Esophagus (tissue), 2 donors: Measurements from ENCODE around the gene DCUN1D3. TPM values are rescaled to one million over a fixed set of nuclear protein-coding genes. Genes with fewer than 3 reads are reported as not detected.

Source experiments
- H3K27ac ChIP-seq, 2 donors: one replicate each; pipeline ENCODE4 v1.5.1; 2013; ENCODE audit warnings: low read depth in 2 of 2, mild to moderate bottlenecking in 2 of 2, inconsistent platforms in 1 of 2, low read length in 1 of 2, moderate library complexity in 1 of 2
- H3K27me3 ChIP-seq, 2 donors: one replicate each; pipeline ENCODE4 v1.6.1; 2013; ENCODE audit warnings: low read length in 2 of 2, control low read depth in 1 of 2, mild to moderate bottlenecking in 1 of 2; ENCODE audit not compliant: insufficient read depth in 2 of 2, control insufficient read depth in 1 of 2
- H3K36me3 ChIP-seq, 2 donors: one replicate each; pipeline ENCODE4 v1.6.1; 2013; ENCODE audit warnings: low read length in 1 of 2; ENCODE audit not compliant: control insufficient read depth in 2 of 2, insufficient read depth in 2 of 2
- H3K4me1 ChIP-seq, 2 donors: one replicate each; pipeline ENCODE4 v1.6.1; 2013; ENCODE audit warnings: low read length in 1 of 2; ENCODE audit not compliant: control insufficient read depth in 2 of 2, insufficient read depth in 2 of 2
- H3K4me3 ChIP-seq, 2 donors: one replicate each; pipeline ENCODE4 v1.5.1; 2013; ENCODE audit warnings: low read length in 2 of 2, mild to moderate bottlenecking in 2 of 2, low read depth in 1 of 2, moderate library complexity in 1 of 2
- H3K9me3 ChIP-seq, 2 donors: one replicate each; pipeline ENCODE4 v1.6.1; 2013; ENCODE audit warnings: mild to moderate bottlenecking in 2 of 2, low read depth in 1 of 2, low read length in 1 of 2, moderate library complexity in 1 of 2; ENCODE audit not compliant: control insufficient read depth in 2 of 2, insufficient read depth in 1 of 2
- WGBS, 2 donors: extraction: QIAGEN DNeasy Blood & Tissue Kit; methylation state at CpG; one replicate each; pipeline ENCODE4 v1.1.7; 2013; 5-methylcytosine and 5-hydroxymethylcytosine counted together
- polyA plus RNA-seq, 2 donors: library from polyadenylated mRNA; stranded (reverse); fragments of 200-250 nt; gene quantifications; one replicate each; pipeline ENCODE4 v1.2.3, GENCODE V29; 2013
- donor health status: healthy with polysubstance abuse.
- donor health status: Bipolar disorder and iron deficiency.

DCUN1D3 gene
- polyA plus RNA-seq, 2 donors, result 3.2 to 6.5 TPM

DNA sequence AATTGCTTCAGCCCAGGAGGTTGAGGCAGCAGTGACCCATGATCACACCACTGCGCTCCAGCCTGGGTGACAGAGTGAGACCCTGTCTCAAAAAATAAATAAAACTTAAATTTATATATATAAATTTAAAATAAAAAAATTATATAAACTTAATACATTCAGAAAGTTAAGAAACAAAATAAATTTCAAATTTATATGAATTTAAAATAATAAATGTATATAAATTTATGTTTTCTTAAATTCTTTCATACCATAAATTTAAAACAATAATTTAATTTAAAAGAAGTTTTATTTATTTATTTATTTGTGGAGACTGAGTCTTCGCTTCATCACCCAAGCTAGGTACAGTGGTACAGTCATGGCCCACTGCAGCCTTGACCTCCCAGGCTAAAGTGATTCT lies 20.6 kb upstream of the DCUN1D3 start:
- Histone ChIP-seq H3K4me3 (no peak overlapping the region), H3K36me3 (no peaks in the 10 kb centered on the region), H3K27ac (no peak overlapping the region), H3K9me3 (no peaks in the 10 kb centered on the region), H3K4me1 (no peaks in the 10 kb centered on the region), H3K27me3 (no peaks in the 10 kb centered on the region)
- 94 to 99% methylated on average over 2 of the region's 2 CpGs for WGBS, 2 donors

DNA sequence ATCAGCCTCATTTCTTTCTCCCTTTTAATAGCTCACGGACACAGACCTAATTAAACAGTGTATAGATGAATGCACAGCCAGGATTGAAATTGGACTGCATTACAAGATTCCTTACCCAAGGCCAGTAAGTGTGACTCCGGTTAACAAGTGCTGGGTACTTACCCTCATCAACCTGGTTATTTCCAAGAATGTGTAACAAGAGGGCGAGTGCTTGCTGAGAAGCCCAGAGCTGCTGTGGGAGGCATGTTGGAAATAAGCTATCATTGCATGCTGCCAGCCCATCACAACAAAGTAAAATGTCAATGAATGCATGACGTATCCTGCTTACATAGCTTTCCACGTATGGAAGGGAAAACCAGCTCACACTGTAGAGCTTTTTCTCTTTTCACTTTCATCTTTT lies 19.9 kb upstream of the DCUN1D3 start:
- Histone ChIP-seq H3K27me3 (no peaks in the 10 kb centered on the region), H3K4me1 (no peaks in the 10 kb centered on the region), H3K36me3 (no peaks in the 10 kb centered on the region), H3K27ac (no peak overlapping the region), H3K9me3 (no peaks in the 10 kb centered on the region), H3K4me3 (no peak overlapping the region)
- WGBS, 2 donors, result 91 to 93% methylated on average over 5 of the region's 5 CpGs

DNA sequence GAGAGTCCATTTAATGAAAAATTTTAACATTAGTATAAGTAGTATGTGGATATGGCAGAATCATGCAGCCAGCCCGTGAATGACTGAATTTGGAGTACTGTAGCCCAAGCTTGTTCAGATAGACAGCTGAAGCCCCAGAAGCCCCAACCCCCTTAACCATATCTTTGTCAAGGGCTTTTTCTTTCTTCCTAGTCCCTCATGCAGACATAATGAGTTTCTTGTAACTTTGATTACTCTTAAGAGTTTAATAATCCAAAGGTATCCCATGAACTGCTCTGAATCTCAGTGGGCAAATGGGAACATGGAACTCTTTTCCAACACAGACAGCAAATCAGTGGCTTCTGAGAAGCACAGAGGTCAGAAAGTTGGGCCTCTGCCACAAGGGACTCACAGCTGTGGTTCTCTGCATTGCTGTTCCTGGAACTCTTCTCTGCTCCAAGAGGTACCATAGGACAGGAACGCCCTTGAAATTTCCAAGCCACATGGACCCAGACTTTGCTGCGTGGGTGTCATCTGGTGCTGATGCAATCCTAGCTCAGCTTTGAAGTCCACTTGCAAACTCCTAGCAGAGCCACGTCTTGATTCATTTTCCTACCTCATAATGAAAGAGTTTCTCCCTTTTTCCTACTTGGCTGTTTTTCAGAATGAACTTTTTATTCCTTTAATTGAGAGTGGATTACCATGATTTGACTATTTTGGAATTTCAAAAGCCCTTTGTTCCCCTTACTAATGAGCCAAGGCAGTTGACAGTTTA lies 18.5 kb upstream of the DCUN1D3 start:
- WGBS, 2 donors, result 63% methylated on average over 4 of the region's 4 CpGs
- Histone ChIP-seq H3K27me3 (no peaks in the 10 kb centered on the region), H3K4me1 (no peaks in the 10 kb centered on the region), H3K9me3 (no peaks in the 10 kb centered on the region), H3K36me3 (no peaks in the 10 kb centered on the region), H3K4me3 (no peak overlapping the region), H3K27ac (no peak overlapping the region)

GRCh38 chr16:20916942-20917341 lies 16.8 kb upstream of the DCUN1D3 start:
- WGBS, 2 donors, result 92 to 93% methylated on average over 4 of the region's 4 CpGs
- H3K4me1 ChIP-seq, result peaks cover 0 to 2% of the 10 kb centered on the region in 2 donors
- no peaks in the 10 kb centered on the region for H3K9me3 ChIP-seq
- no peaks in the 10 kb centered on the region for H3K27me3 ChIP-seq
- H3K36me3 ChIP-seq, result no peaks in the 10 kb centered on the region
- no peak overlapping the region for H3K4me3 ChIP-seq
- no peak overlapping the region for H3K27ac ChIP-seq

GRCh38 chr16:20916289-20916688 lies 16.1 kb upstream of the DCUN1D3 start:
- Histone ChIP-seq H3K36me3 (no peaks in the 10 kb centered on the region), H3K27me3 (no peaks in the 10 kb centered on the region)

GRCh38 chr16:20911361-20911760 lies 11.2 kb upstream of the DCUN1D3 start:
- Histone ChIP-seq H3K27me3 (no peaks in the 10 kb centered on the region), H3K36me3 (no peaks in the 10 kb centered on the region), H3K9me3 (no peaks in the 10 kb centered on the region), H3K4me1 (peaks cover 0 to 2% of the 10 kb centered on the region in 2 donors), H3K4me3 (no peak overlapping the region), H3K27ac (peak overlapping the region; percentile 45 to 57)
- 58 to 59% methylated on average over 1 of the region's 1 CpG for WGBS, 2 donors

More at GRCh38 chr16:20916289-20916688, 16.1 kb upstream of the DCUN1D3 start:
- no peak overlapping the region for H3K27ac ChIP-seq
- no peaks in the 10 kb centered on the region for H3K9me3 ChIP-seq
- no peak overlapping the region for H3K4me3 ChIP-seq
- WGBS, 2 donors, result 92% methylated on average over 10 of the region's 10 CpGs
- peaks cover 0 to 2% of the 10 kb centered on the region in 2 donors for H3K4me1 ChIP-seq

- peaks cover 0 to 5% of the 10 kb centered on the region in 2 donors for H3K4me1 ChIP-seq
- 47 to 53% methylated on average over 2 of the region's 2 CpGs for WGBS, 2 donors
- no peaks in the 10 kb centered on the region for H3K36me3 ChIP-seq
- no peak overlapping the region for H3K4me3 ChIP-seq
- no peaks in the 10 kb centered on the region for H3K9me3 ChIP-seq
- H3K27ac ChIP-seq, result peak overlapping the region; percentile 45 to 57
- no peaks in the 10 kb centered on the region for H3K27me3 ChIP-seq
Observed at GRCh38 chr16:20910781-20911321, 10.7 kb upstream of the DCUN1D3 start.

DNA sequence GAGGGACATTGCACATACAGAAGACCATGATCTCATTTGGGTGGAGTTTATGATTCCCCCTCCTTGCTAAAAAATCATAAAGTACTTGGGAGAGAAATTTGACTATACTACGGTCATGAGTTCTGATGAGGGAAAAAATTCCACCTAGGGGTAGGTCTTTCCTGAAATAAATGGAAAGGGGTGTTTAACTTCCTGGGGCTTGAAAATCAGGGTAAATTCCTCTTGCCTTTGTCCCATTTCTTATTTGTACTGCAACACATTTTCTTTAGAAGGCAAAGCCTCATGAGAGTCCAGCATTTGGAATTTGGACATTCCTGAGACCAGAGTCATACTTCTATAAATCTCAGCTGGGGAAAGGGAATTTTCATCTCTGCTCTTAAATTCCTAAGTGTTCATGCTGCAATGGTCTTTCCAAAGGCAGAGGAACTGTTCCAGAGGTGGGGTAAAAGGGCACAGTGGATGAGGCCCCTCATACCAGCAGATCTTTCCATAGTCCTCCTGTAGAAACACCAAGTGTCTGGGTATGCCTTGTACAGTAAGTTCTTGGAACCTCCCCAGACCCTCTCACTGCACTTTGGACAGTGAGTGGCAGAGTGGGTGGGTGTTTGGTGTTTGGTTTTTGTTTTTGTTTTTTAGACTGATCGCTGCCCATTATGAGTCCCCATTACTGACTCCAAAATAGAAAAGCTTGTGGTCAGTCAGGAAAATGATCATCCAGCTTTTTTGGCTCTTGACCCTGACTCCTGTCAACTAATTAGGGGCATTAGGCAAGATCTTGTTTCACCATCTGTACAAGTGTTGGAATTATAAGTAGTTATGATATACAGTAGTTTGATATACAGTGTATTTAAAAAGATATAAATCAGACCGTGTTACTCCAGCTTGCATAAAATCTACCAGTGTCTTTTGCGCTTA lies 6.4 kb upstream of the DCUN1D3 start:
- H3K27ac ChIP-seq, result peak overlapping the region; percentile 40 to 67
- H3K4me3 ChIP-seq, result no peak overlapping the region
- peaks cover 0 to 3% of the 10 kb centered on the region in 2 donors for H3K4me1 ChIP-seq
- 74 to 78% methylated on average over 4 of the region's 4 CpGs for WGBS, 2 donors
- no peaks in the 10 kb centered on the region for H3K36me3 ChIP-seq
- no peaks in the 10 kb centered on the region for H3K9me3 ChIP-seq
- H3K27me3 ChIP-seq, result no peaks in the 10 kb centered on the region

DNA sequence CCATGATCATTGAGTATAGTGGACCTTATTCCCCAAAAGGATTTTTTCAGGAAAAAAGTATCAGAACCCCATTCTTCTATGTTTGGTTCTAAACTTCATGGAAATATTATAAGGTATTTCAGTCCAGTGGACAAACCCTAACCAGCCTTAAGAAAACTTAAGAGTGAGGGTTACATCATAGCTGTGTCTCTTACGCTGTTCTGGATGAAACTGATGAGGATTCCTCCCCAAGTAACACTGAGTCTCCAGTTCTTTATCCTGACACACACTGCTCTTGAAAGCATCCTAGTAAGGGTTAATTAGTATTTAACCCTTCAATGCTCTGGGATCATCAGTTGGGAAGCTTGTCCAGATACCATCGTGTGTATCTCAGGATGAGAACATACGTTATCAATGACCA lies 5.4 kb upstream of the DCUN1D3 start:
- Histone ChIP-seq H3K27ac (peak overlapping the region; percentile 21 to 67), H3K27me3 (no peaks in the 10 kb centered on the region), H3K4me3 (no peak overlapping the region), H3K36me3 (no peaks in the 10 kb centered on the region), H3K9me3 (no peaks in the 10 kb centered on the region), H3K4me1 (peaks cover 0 to 3% of the 10 kb centered on the region in 2 donors)
- WGBS, 2 donors, result 62 to 64% methylated on average over 3 of the region's 3 CpGs
